OCI-LY1 (cell line): ENCODE data around the gene HOXC5.

Experiments used
- EZH2 ChIP-seq: fragments of 200-600 bp; sonication (generic), shearing (Covaris generic); IDR thresholded peaks from 2 replicates; pipeline ENCODE4 v1.8.0; 2017; ENCODE audit warnings: borderline replicate concordance, mixed run types, mild to moderate bottlenecking, antibody characterized with exemption, low read length, moderate library complexity, mixed read lengths
- TF ChIP-seq, protein P1 (sequence below): fragments of 200-600 bp; sonication (generic), shearing (Covaris generic); IDR thresholded peaks from 2 replicates; pipeline ENCODE4 v1.5.1; 2017; ENCODE audit warnings: mild to moderate bottlenecking, antibody characterized with exemption, low read length, moderate library complexity, mixed read lengths

DNA sequence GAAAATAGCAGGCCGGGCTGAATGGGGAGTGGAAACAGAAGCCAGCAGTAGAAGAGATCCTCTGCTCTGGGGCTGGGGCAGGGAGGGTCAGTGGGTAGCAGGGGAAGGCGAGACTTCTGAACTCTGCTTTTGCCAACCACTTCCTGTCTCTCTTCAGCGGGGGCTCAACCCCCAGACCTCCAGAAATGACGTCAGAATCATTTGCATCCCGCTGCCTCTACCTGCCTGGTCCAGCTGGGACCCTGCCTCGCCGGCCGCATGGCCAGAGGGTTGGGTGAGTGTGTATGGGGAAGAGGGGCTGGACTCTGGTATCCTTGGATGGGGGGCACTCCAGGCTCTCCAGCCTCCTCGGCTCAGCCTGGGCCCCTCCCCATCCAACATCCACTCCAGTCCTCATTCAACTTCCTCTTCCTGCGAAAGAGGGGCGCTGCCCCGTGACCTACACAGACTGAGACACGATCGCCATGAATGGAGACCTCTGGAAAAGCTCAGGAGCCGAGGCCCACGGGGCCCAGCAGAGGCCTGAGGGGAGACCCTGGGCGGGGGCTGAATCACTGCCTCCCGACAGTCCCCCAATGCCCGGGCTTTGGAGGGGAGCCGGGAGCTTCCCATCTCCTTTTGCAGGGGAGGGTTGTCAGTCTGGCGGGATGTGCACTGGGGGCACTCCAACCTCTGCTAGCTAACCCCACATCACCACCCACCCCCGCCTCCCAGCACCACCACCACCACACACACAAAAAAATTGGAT, 20.3 kb downstream of the HOXC5 start:
- TF ChIP-seq, protein P1, sequence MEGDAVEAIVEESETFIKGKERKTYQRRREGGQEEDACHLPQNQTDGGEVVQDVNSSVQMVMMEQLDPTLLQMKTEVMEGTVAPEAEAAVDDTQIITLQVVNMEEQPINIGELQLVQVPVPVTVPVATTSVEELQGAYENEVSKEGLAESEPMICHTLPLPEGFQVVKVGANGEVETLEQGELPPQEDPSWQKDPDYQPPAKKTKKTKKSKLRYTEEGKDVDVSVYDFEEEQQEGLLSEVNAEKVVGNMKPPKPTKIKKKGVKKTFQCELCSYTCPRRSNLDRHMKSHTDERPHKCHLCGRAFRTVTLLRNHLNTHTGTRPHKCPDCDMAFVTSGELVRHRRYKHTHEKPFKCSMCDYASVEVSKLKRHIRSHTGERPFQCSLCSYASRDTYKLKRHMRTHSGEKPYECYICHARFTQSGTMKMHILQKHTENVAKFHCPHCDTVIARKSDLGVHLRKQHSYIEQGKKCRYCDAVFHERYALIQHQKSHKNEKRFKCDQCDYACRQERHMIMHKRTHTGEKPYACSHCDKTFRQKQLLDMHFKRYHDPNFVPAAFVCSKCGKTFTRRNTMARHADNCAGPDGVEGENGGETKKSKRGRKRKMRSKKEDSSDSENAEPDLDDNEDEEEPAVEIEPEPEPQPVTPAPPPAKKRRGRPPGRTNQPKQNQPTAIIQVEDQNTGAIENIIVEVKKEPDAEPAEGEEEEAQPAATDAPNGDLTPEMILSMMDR = no peak
- TF ChIP-seq EZH2 = no peak
